ENCODE data around the gene UHRF2.

Gene UHRF2

GRCh38 chr9:6549106-6549800 is 136.3 kb downstream of the UHRF2 start:
- TF ChIP-seq CTCF (IDR thresholded peaks at IDR 0.05), result no peak
- TF ChIP-seq ZFX (IDR thresholded peaks at IDR 0.05; ENCODE audit: borderline replicate concordance), result no peak
- no peak overlapping the region for H3K27ac ChIP-seq

- TF ChIP-seq ZFX (IDR thresholded peaks at IDR 0.05; ENCODE audit: borderline replicate concordance), result no peak
- no peak for TF ChIP-seq CTCF (IDR thresholded peaks at IDR 0.05)
- H3K27ac ChIP-seq, result no peak overlapping the region
Observed at GRCh38 chr9:6551136-6551535, 138.1 kb downstream of the UHRF2 start.

GRCh38 chr9:6552033-6552432 is 139.0 kb downstream of the UHRF2 start:
- TF ChIP-seq ZFX (IDR thresholded peaks at IDR 0.05; ENCODE audit: borderline replicate concordance), result no peak
- no peak for TF ChIP-seq CTCF (IDR thresholded peaks at IDR 0.05)
- no peak overlapping the region for H3K27ac ChIP-seq

- TF ChIP-seq CTCF (IDR thresholded peaks at IDR 0.05) (no peak), ZFX (IDR thresholded peaks at IDR 0.05; ENCODE audit: borderline replicate concordance) (no peak)
- H3K27ac ChIP-seq, result no peak overlapping the region
Observed at GRCh38 chr9:6552498-6553121, 139.6 kb downstream of the UHRF2 start.

GRCh38 chr9:6553866-6554265 is 140.9 kb downstream of the UHRF2 start:
- H3K27ac ChIP-seq, result no peak overlapping the region
- TF ChIP-seq ZFX (IDR thresholded peaks at IDR 0.05; ENCODE audit: borderline replicate concordance) (no peak), CTCF (IDR thresholded peaks at IDR 0.05) (no peak)
